T-cell (primary cell): ENCODE results near the gene INTS1. TPM values are rescaled to one million over a fixed set of nuclear protein-coding genes. Genes with fewer than 3 reads are reported as not detected.

Experiments used
- ATAC-seq, 4 experiments: fragments of 200-7000 bp in 3 of 4; fragments of 150-1000 bp in 1 of 4; cut with Tn5 transposase; replicated peaks in 1 of 4; 1 replicate in 3 of 4; 2 replicates in 1 of 4; pipeline ENCODE4 v1.10.0; 2021; ENCODE audit warnings: moderate library complexity in 3 of 4, mild to moderate bottlenecking in 2 of 4, moderate number of reproducible peaks in 1 of 4
- CTCF ChIA-PET, 2 donors: fragments of 300-600 bp; sonication (Branson Sonifier 250); formaldehyde crosslinking; loops; one replicate each; lab custom pipeline; 2022; ENCODE audit warnings: antibody characterized with exemption in 2 of 2; lab: Charles Lee
- POLR2A ChIA-PET, 2 donors: fragments of 300-600 bp; sonication (Branson Sonifier 250); formaldehyde crosslinking; loops; one replicate each; lab custom pipeline; 2022; ENCODE audit warnings: antibody characterized with exemption in 2 of 2; lab: Charles Lee
- DNase-seq, 35 experiments: peaks; one replicate each; pipeline versions ENCODE4 v3.0.0 to v3.0.0-alpha.2; 2013 to 2023
- H3K27ac ChIP-seq: one replicate; pipeline ENCODE4 v1.5.1; 2013; ENCODE audit warnings: low read length
- H3K27me3 ChIP-seq, 2 experiments: replicated peaks in 1 of 2; 1 replicate in 1 of 2; 2 replicates in 1 of 2; pipeline versions ENCODE4 v1.6.1 to v1.7.0; 2013; ENCODE audit warnings: low read length in 1 of 2, mixed read lengths in 1 of 2; ENCODE audit not compliant: control insufficient read depth in 2 of 2, insufficient read depth in 2 of 2; ENCODE audit errors: extremely low read depth in 1 of 2
- H3K36me3 ChIP-seq, 2 donors: 1 replicate in 1 of 2; 2 replicates in 1 of 2; pipeline versions ENCODE4 v1.6.1 to v1.7.0; 2013; ENCODE audit warnings: low read length in 1 of 2; ENCODE audit not compliant: control insufficient read depth in 2 of 2, insufficient read depth in 1 of 2; ENCODE audit errors: extremely low read depth in 1 of 2
- H3K4me1 ChIP-seq, 2 experiments: 1 replicate in 1 of 2; 2 replicates in 1 of 2; pipeline versions ENCODE4 v1.6.1 to v1.7.0; 2013; ENCODE audit warnings: low read length in 2 of 2, mixed read lengths in 1 of 2; ENCODE audit not compliant: insufficient read depth in 2 of 2, control insufficient read depth in 1 of 2; ENCODE audit errors: extremely low read depth in 1 of 2
- H3K4me3 ChIP-seq, 2 donors: 1 replicate in 1 of 2; 2 replicates in 1 of 2; pipeline versions ENCODE4 v1.5.1 to v1.7.0; 2013; ENCODE audit warnings: mild to moderate bottlenecking in 2 of 2, low read length in 1 of 2, moderate library complexity in 1 of 2; ENCODE audit not compliant: control insufficient read depth in 1 of 2; ENCODE audit errors: extremely low read depth in 1 of 2
- H3K9me3 ChIP-seq: 2 replicates; pipeline ENCODE4 v1.7.0; 2013
- H3K27ac Mint-ChIP-seq, 2 donors: one replicate each; pipeline ENCODE4 v1.8.0; 2020 to 2021; ENCODE audit warnings: mild to moderate bottlenecking in 2 of 2, mixed read lengths in 2 of 2
- H3K27me3 Mint-ChIP-seq, 2 donors: one replicate each; pipeline ENCODE4 v1.8.0; 2021 to 2022; ENCODE audit warnings: mixed read lengths in 2 of 2
- H3K36me3 Mint-ChIP-seq: one replicate; pipeline ENCODE4 v1.8.0; 2021; ENCODE audit warnings: mixed read lengths
- H3K4me1 Mint-ChIP-seq, 3 donors: one replicate each; pipeline ENCODE4 v1.8.0; 2020 to 2022; ENCODE audit warnings: mixed read lengths in 3 of 3, mild to moderate bottlenecking in 1 of 3
- H3K4me3 Mint-ChIP-seq, 3 donors: one replicate each; pipeline ENCODE4 v1.8.0; 2020 to 2022; ENCODE audit warnings: mild to moderate bottlenecking in 3 of 3, mixed read lengths in 3 of 3, moderate library complexity in 3 of 3
- H3K9me3 Mint-ChIP-seq, 3 donors: one replicate each; pipeline ENCODE4 v1.8.0; 2020 to 2022; ENCODE audit warnings: mixed read lengths in 3 of 3
- WGBS: methylation state at CpG from one replicate; pipeline ENCODE4 v1.1.5; 2013; ENCODE audit warnings: missing lambda C conversion rate; ENCODE audit not compliant: insufficient coverage; 5-methylcytosine and 5-hydroxymethylcytosine counted together
- total RNA-seq, 35 experiments: library from RNA in 6 of 35; stranded (reverse) in 6 of 35; fragments of 120-200 nt in 1 of 35; gene quantifications; one replicate each; pipeline versions ENCODE4 v1.2.1 to v1.2.4 and lab custom pipeline; 2013 to 2026

The INTS1 gene
- total RNA-seq, 5 donors from 2014 or later (not counting 1 experiment from before 2014, with no cell fraction given) = 102 to 147 (median 131) TPM

GRCh38 chr7:1545417-1546246 is 41.4 kb upstream of the INTS1 start:
- no peaks in the 10 kb centered on the region for H3K4me1 ChIP-seq
- no peak overlapping the region for H3K4me3 Mint-ChIP-seq
- ChIA-PET POLR2A (no interaction called here), CTCF (interaction anchor here in 1 of 2 donors (0.5 kb wide), 1 partner anchor 1524 kb away, joined by 3 read pairs; no protein-coding TSS in a partner anchor)
- H3K36me3 Mint-ChIP-seq = peaks cover 12% of the 10 kb centered on the region
- no peaks in the 10 kb centered on the region for H3K9me3 Mint-ChIP-seq
- WGBS = 77% methylated on average over 36 of the region's 40 CpGs
- DNase-seq (no peak), ATAC-seq (peak in 1 of 4 experiments; percentile 10)
- no peak overlapping the region for H3K27ac ChIP-seq
- no peaks in the 10 kb centered on the region for H3K27me3 ChIP-seq
- peaks cover 0 to 7% (median 3%) of the 10 kb centered on the region in 3 donors for H3K4me1 Mint-ChIP-seq
- H3K27ac Mint-ChIP-seq = no peak overlapping the region
- peaks cover 21 to 26% of the 10 kb centered on the region in 2 donors for H3K36me3 ChIP-seq
- no peaks in the 10 kb centered on the region for H3K27me3 Mint-ChIP-seq
- no peak overlapping the region for H3K4me3 ChIP-seq
- H3K9me3 ChIP-seq = no peaks in the 10 kb centered on the region

- no peak overlapping the region for H3K27ac ChIP-seq
- Mint-ChIP-seq H3K27me3 (no peaks in the 10 kb centered on the region), H3K4me1 (peaks cover 0 to 7% (median 3%) of the 10 kb centered on the region in 3 donors), H3K27ac (no peak overlapping the region), H3K4me3 (no peak overlapping the region), H3K9me3 (no peaks in the 10 kb centered on the region), H3K36me3 (peaks cover 12% of the 10 kb centered on the region)
- H3K4me3 ChIP-seq = no peak overlapping the region
- 92% methylated on average over 14 of the region's 16 CpGs for WGBS
- ATAC-seq (peak in 1 of 4 experiments; percentile 1), DNase-seq (no peak)
- H3K9me3 ChIP-seq = no peaks in the 10 kb centered on the region
- H3K27me3 ChIP-seq = no peaks in the 10 kb centered on the region
- peaks cover 25 to 31% of the 10 kb centered on the region in 2 donors for H3K36me3 ChIP-seq
- ChIA-PET CTCF (interaction anchor here in 1 of 2 donors (0.5 kb wide), 1 partner anchor 1524 kb away, joined by 3 read pairs; no protein-coding TSS in a partner anchor), POLR2A (no interaction called here)
- H3K4me1 ChIP-seq = no peaks in the 10 kb centered on the region
Measured at GRCh38 chr7:1544896-1545416, 40.8 kb upstream of the INTS1 start.

- peaks cover 12% of the 10 kb centered on the region for H3K36me3 Mint-ChIP-seq
- peaks cover 0 to 7% (median 3%) of the 10 kb centered on the region in 3 donors for H3K4me1 Mint-ChIP-seq
- peaks cover 25 to 37% of the 10 kb centered on the region in 2 donors for H3K36me3 ChIP-seq
- no peaks in the 10 kb centered on the region for H3K9me3 ChIP-seq
- H3K27ac ChIP-seq = no peak overlapping the region
- no peaks in the 10 kb centered on the region for H3K27me3 Mint-ChIP-seq
- no peaks in the 10 kb centered on the region for H3K4me1 ChIP-seq
- DNase-seq (no peak), ATAC-seq (no peak)
- CTCF ChIA-PET = no interaction called here
- POLR2A ChIA-PET = interaction anchor here in 1 of 2 donors (0.6 kb wide), 1 partner anchor 10 kb away, joined by 7 read pairs; no protein-coding TSS in a partner anchor
- H3K27me3 ChIP-seq = no peaks in the 10 kb centered on the region
- H3K27ac Mint-ChIP-seq = no peak overlapping the region
- H3K4me3 Mint-ChIP-seq = no peak overlapping the region
- H3K9me3 Mint-ChIP-seq = no peaks in the 10 kb centered on the region
- no peak overlapping the region for H3K4me3 ChIP-seq
- 80% methylated on average over 39 of the region's 41 CpGs for WGBS
Measured at GRCh38 chr7:1544178-1544895, 40.1 kb upstream of the INTS1 start.

DNA sequence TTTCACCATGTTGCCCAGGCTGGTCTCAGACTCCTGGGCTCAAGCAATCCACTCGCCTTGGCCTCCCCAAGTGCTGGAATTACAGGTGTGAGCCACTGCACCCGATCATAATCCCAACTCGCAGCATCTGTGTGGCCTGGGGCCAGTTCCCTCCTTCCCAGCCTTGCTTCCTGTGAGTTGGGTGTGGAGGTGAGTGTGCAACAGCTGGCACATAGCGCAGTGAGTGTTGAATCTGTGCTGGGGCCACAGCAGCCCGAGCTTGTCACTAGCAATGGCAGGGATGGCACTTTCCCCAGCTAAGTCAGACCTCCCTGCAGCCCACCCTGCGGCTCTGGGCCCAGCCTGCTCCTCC is 39.6 kb upstream of the INTS1 start:
- Histone ChIP-seq H3K27ac (no peak overlapping the region), H3K4me3 (no peak overlapping the region), H3K36me3 (peaks cover 25 to 42% of the 10 kb centered on the region in 2 donors), H3K27me3 (no peaks in the 10 kb centered on the region), H3K9me3 (no peaks in the 10 kb centered on the region), H3K4me1 (no peaks in the 10 kb centered on the region)
- H3K36me3 Mint-ChIP-seq = peaks cover 12% of the 10 kb centered on the region
- ChIA-PET POLR2A (interaction anchor here (0.6 kb wide), 2 partner anchors 9 to 14 kb away, joined by 4 to 7 read pairs; no protein-coding TSS in a partner anchor), CTCF (no interaction called here)
- no peak for ATAC-seq
- DNase-seq = no peak
- H3K4me1 Mint-ChIP-seq = peaks cover 0 to 7% (median 3%) of the 10 kb centered on the region in 3 donors
- WGBS = 98% methylated on average over 5 of the region's 6 CpGs
- no peak overlapping the region for H3K27ac Mint-ChIP-seq
- no peak overlapping the region for H3K4me3 Mint-ChIP-seq
- no peaks in the 10 kb centered on the region for H3K27me3 Mint-ChIP-seq
- H3K9me3 Mint-ChIP-seq = no peaks in the 10 kb centered on the region

DNA sequence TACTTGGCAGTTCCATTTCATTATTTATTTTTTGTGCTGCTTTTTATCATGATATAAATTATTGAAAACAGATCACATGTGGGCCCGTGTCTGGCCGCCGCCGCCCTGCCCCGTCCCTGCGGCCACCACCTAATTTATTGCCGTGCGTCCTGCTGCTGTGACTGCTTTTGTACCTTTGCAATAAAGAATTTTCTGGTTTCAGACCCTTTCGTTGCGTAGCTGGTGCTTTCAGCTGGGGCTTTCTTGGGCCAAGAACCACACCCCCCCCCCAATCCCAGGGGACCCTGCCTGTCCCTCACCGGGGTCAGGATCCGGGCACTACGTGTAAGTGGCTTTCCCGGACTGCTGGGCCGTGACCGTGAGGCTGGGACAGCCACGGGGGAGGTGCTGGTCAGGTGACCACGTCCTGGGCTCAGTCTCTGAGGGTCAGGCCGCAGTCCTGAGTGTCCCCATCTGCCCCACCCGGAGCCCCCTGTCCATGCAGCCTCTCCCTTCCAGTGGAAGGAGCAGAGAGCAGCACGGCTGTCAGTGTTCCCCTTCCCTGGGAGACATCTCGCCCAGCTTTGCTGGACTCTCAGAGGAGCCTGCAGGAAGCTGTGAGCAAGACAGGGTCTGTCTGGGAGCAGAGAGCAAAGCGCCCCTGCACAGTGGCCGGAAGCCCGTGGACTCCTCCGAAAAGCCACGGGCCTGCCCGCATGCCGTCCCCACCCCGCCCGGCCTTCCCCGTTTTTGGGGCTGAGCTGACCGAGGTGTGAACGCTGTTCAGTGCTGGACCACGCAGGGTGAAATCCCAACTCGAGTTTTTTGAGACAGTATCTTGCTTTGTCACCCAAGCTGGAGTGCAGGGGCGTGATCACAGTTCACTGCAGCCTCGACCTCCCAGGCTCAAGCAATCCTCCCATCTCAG is 38.9 kb upstream of the INTS1 start:
- Mint-ChIP-seq H3K27ac (no peak overlapping the region), H3K4me3 (no peak overlapping the region), H3K27me3 (no peaks in the 10 kb centered on the region), H3K36me3 (peaks cover 12% of the 10 kb centered on the region), H3K4me1 (peaks cover 0 to under 1% (median 0%) of the 10 kb centered on the region in 3 donors), H3K9me3 (no peaks in the 10 kb centered on the region)
- ChIA-PET CTCF (no interaction called here), POLR2A (interaction anchor here (0.6 kb wide), 2 partner anchors 8 to 14 kb away, joined by 4 to 7 read pairs; no protein-coding TSS in a partner anchor)
- ATAC-seq = no peak
- no peaks in the 10 kb centered on the region for H3K27me3 ChIP-seq
- DNase-seq = no peak
- no peaks in the 10 kb centered on the region for H3K4me1 ChIP-seq
- H3K4me3 ChIP-seq = no peak overlapping the region
- no peak overlapping the region for H3K27ac ChIP-seq
- H3K36me3 ChIP-seq = peaks cover 28 to 44% of the 10 kb centered on the region in 2 donors
- WGBS = 87% methylated on average over 28 of the region's 38 CpGs
- no peaks in the 10 kb centered on the region for H3K9me3 ChIP-seq
